Loucy (cell line): ENCODE results near the gene ZNF629.

Experiments
- EZH2phosphoT487 ChIP-seq: fragments of 200-600 bp; IDR thresholded peaks from 2 replicates; pipeline ENCODE4 v1.6.1; 2018; ENCODE audit warnings: antibody characterized with exemption, mild to moderate bottlenecking, moderate library complexity, borderline replicate concordance
- TF ChIP-seq, protein P1 (sequence below): fragments of 200-600 bp; sonication (generic); conservative IDR thresholded peaks from 2 replicates; pipeline ENCODE4 v1.5.1; 2014; ENCODE audit warnings: mild to moderate bottlenecking, antibody characterized with exemption, low read length

GRCh38 chr16:30731411-30731810 lies 55.6 kb downstream of the ZNF629 start:
- TF ChIP-seq, protein P1, sequence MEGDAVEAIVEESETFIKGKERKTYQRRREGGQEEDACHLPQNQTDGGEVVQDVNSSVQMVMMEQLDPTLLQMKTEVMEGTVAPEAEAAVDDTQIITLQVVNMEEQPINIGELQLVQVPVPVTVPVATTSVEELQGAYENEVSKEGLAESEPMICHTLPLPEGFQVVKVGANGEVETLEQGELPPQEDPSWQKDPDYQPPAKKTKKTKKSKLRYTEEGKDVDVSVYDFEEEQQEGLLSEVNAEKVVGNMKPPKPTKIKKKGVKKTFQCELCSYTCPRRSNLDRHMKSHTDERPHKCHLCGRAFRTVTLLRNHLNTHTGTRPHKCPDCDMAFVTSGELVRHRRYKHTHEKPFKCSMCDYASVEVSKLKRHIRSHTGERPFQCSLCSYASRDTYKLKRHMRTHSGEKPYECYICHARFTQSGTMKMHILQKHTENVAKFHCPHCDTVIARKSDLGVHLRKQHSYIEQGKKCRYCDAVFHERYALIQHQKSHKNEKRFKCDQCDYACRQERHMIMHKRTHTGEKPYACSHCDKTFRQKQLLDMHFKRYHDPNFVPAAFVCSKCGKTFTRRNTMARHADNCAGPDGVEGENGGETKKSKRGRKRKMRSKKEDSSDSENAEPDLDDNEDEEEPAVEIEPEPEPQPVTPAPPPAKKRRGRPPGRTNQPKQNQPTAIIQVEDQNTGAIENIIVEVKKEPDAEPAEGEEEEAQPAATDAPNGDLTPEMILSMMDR, result no peak
- no peak for TF ChIP-seq EZH2phosphoT487
